ENCODE data around the gene SPRN. TPM values are rescaled to one million over a fixed set of nuclear protein-coding genes. Genes with fewer than 3 reads are reported as not detected.
"Not testable (repeated sequence)": the region's sequence is repeated elsewhere in the genome, so short reads cannot be mapped to it uniquely, and the experiment has no call there.

The SPRN gene
- total RNA-seq, 2 donors from 2014 or later = not detected

DNA sequence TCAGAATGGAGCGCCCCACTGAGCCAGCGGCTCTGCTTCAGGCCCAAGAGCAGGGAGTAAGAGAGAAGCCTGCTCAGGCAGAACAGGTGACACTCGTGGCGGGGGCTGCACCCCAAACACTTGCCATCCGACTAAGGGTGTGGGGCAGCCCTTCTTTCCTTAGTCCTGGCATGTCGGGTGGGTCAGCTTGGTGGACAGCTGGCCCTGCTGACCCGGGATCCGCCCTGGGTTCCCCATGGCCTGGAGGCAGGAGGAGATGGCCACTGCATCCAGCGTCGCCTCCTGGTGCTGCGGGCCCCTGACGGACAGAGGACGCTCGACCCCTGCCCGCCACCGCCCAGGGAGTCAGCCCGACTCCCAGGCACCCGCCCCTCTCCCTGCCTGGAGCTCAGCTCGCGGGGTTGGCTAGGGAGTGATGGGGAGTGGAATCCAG lies 46.6 kb downstream of the SPRN start:
- DNase-seq = no peak
- ATAC-seq = peak; percentile 8
- intact Hi-C loops (cut with DNase I, micrococcal nuclease) = no loop called here

DNA sequence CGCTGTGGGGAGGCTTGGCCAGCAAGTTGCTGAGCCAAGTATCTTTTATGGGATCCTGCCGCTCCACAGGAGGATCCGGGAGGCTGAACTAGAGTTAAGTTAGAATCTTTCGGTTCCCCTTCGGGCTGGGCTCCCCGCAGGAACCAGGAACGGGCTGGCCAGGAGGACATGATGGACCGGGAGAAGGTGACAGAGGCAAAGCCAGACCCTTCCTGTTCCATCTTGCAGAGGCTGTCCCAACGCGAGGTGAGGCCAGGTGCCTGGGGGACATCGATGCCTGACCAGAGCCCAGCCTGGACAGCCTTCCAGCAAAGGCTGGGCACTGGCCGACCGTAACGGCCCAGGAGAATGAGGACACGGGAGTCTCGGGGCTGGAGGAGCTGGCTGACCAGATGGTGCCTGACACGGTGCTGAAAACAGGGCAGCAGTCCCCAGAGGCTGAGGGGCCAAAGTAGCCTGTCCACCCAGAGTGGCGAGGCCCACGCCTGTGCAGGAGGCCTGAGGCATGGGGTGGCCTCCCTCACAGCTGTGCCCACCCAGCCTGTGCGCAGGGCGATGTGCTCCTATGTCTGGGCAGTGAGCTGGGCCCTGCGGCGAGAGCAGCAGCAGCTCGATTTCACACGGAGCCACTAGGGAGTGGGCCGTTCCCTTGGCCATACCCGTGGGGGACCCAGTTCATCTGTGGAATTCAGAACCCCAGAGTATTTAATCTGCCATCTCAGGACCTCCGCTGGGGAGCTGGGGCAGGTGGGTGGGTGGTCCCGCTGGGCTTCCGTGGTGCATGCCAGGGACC lies 47.2 kb downstream of the SPRN start:
- no peak for DNase-seq
- intact Hi-C loops (cut with DNase I, micrococcal nuclease) = no loop called here
- ATAC-seq = no peak

DNA sequence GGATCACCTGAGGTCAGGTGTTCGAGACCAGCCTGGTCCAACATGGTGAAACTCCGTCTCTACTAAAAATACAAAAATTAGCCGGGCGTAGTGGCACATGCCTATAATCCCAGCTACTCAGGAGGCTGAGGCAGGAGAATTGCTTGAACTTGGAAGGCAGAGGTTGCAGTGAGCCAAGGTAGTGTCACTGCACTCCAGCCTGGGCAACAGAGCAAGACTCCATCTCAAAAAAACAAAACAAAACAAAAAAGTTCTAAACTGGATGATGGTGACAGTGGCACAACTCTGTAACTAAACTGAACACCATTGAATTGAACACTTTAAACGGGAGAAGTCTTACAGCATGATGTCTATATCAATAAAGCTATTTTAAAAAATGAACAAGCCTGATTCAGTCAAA lies 48.2 kb downstream of the SPRN start:
- intact Hi-C loops (cut with DNase I, micrococcal nuclease); ATAC-seq; DNase-seq: not testable (repeated sequence)

DNA sequence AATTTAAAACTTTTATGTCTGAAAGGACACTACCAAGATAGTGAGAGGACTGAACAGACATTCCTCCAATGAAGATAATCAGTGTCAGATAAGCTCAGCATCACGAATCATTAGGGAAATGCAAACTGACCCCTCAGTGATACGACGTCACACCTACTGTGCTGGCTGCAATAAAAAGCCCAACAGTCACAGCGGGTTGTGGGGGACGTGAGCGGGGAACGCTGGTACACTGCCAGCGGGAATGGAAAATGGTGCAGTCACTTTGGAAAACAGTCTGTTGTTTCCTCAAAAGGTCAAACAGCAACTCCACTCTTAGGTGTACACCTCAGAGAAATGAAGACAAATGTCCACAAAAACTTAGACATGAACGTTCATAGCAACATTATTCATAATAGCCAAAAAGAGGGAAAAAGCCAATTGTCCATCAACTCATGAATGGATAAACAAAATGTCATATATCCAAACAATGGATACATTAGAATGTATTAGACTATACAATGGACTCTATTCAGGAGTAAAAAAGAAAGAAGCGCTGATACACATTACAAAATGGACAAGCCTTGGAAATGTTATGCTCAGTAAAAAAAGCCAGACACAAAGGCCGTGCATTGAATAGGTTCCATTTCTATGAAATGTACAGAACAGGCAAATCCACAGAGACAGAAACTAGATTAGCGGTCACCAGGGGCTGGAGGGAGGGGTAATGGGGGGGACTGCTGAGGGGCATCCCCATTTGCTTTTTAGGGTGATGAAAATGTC lies 48.9 kb downstream of the SPRN start:
- DNase-seq = no peak
- no peak for ATAC-seq
- intact Hi-C loops (cut with DNase I, micrococcal nuclease) = no loop called here

DNA sequence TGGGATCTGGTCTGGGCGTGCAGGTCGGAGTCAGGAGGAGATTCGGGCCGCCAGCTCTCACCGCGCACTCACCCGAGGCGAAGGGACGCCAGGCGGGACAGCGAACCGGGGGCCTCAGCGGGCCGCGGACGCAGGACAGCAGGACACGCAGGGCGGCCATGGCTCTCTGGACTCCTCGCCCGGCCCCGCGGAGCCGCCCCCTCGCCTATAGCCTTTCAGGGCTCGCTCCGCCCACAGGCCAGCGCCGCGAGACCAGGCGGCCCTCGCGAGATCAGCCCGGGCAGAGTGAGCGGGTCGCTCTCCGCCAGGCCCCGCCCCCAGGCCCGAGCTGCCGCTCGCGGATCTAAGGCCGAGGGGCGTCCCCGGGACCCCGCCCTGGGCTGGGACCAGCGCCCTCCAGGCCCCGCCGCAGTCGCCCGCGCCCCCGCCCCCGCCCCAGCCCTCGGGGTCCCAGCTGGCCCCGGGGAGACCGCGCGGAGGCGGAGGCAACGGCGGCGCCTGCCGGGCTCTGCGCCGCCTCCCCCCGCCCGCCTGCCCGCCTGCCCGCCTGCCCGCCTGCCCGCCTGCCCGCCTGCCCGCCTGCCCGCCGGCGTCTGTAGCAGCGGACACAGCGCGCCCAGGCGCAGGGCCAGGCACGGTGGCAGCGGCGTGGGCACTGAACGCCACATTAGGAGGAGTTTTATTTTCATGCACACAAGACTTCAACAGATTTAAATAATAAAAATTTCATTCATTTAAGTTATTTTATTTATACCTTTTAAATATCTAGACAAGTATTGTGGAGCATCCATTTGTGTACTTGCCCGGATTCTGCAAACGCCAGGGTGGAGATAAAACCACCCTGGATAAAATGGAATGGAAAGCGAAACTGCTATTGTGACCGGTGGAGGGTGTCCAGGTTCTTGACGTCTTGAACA lies 51.0 kb downstream of the SPRN start, which contains the start of gene ECHS1:
Gene ECHS1 (minus strand): TSS at position 181 of the 917 bp plus-strand sequence. CDS start 21 bp downstream, at position 160.
- ATAC-seq (peak; percentile 96), DNase-seq (peak; percentile 94 to 97)
- intact Hi-C loops (cut with DNase I, micrococcal nuclease) = no loop called here

DNA sequence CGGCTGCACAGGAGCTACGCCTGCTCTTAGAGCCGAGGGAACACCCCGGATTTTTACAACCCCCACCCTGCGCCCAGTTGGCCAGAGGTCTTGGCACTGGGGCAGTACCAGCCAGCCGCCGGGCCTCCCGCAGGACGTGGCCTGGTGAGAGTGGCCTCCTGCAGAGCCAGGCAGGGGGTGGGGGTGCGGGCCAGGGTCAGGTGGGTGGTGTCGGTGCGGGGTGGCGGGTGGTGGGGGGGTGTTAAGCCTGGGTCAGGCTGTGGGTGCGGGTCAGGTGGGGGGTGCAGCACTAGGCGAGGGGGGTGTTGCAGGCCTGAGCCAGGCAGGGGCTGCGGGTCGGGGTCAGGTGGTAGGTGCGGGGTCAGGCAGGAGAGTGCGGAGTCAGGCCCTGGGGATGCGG lies 51.9 kb downstream of the SPRN start:
- intact Hi-C loops (cut with DNase I, micrococcal nuclease) = no loop called here
- ATAC-seq (peak; percentile 59), DNase-seq (peak; percentile 55 to 66)

Small RNA genes within 50 kb of the gene (microRNA-seq; reads per million reads assigned to microRNA genes)
- gene MIR3944 = 4.3 to 9.5 reads per million in 2 donors

Other genes with a start within 250 kb of the SPRN start
- gene UTF1, start 194.4 kb downstream of the SPRN start, total RNA-seq = not detected
- under 1 TPM in 1 of 2 donors, not detected in 1; 0.14 TPM for gene VENTX, start 186.8 kb downstream of the SPRN start, total RNA-seq
- gene ADAM8, start 147.8 kb downstream of the SPRN start, total RNA-seq = 1 to 10 TPM; 2.3 to 2.8 TPM
- gene TUBGCP2, start 115.8 kb downstream of the SPRN start, total RNA-seq = 10 to 100 TPM; 53.8 to 53.9 TPM
- 10 to 100 TPM; 41.0 to 42.1 TPM for gene ZNF511, start 115.7 kb downstream of the SPRN start, total RNA-seq
- gene CALY, start 87.7 kb downstream of the SPRN start, total RNA-seq = 1 to 10 TPM in 1 of 2 donors, under 1 TPM in 1; 0.43 to 1.6 TPM
- 100 to 1,000 TPM in 1 of 2 donors, 10 to 100 TPM in 1; 48.3 to 244 TPM for gene PRAP1, start 77.3 kb downstream of the SPRN start, total RNA-seq
- 10 to 100 TPM; 25.5 to 28.7 TPM for gene FUOM, start 66.6 kb downstream of the SPRN start, total RNA-seq
- 100 to 1,000 TPM; 173 to 205 TPM for gene ECHS1, start 51.3 kb downstream of the SPRN start, total RNA-seq
- gene PAOX, start 45.4 kb downstream of the SPRN start, total RNA-seq = 10 to 100 TPM in 1 of 2 donors, 1 to 10 TPM in 1; 9.3 to 10.5 TPM
- 10 to 100 TPM; 38.0 to 49.5 TPM for gene MTG1, start 30.5 kb downstream of the SPRN start, total RNA-seq
- 1 to 10 TPM; 2.1 to 3.9 TPM for gene SCART1, start 29.3 kb upstream of the SPRN start, total RNA-seq
- under 1 TPM; 0.67 to 0.92 TPM for gene CYP2E1, start 102.7 kb upstream of the SPRN start, total RNA-seq
- not detected for gene SYCE1, start 141.0 kb upstream of the SPRN start, total RNA-seq
- gene FRG2B, start 202.2 kb upstream of the SPRN start, total RNA-seq = not detected

All from left colon (tissue), 2 donors.